NB4 (cell line): ENCODE data around the gene SERPINF2.

Experiments
- DNase-seq: peaks from one replicate; pipeline ENCODE4 v3.0.0; 2010; ENCODE audit warnings: low read depth
- H3K4me3 ChIP-seq: one replicate; pipeline ENCODE4 v1.5.1; 2011; ENCODE audit warnings: mild to moderate bottlenecking, low read depth, low read length, moderate library complexity
- CTCF ChIP-seq: IDR thresholded peaks from one replicate; pipeline ENCODE4 v1.5.1; 2012; ENCODE audit warnings: low read depth, low read length
- MAX ChIP-seq: IDR thresholded peaks from 2 replicates; pipeline ENCODE4 v1.6.1; 2011; ENCODE audit warnings: low read depth, low read length
- MYC ChIP-seq: IDR thresholded peaks from 2 replicates; pipeline ENCODE4 v1.6.1; 2011; ENCODE audit warnings: low read depth, low read length
- POLR2A ChIP-seq: IDR thresholded peaks from 2 replicates; pipeline ENCODE4 v1.6.1; 2011; ENCODE audit warnings: mild to moderate bottlenecking; ENCODE audit not compliant: insufficient read length; ENCODE audit errors: extremely low read depth

Gene SERPINF2

DNA sequence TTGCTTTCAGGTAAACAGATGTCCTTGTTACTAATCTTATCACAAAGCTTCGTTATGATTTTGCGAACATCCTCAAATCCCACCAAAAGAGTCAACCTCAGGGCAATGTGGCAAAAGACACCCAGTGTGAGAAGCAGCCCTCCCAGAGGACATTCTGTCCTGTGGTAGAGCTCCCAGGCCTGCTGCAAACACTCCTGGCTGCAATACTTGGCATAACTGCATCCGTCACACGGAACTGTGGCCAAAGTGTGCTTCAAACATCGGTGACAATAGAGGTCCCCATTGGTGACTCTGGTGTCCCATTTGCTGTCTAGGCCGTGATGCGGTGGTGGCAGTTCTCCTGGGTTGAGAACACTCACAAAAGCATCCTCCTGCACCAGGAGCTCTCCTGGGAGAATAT is 57.6 kb downstream of the SERPINF2 start:
- no peak for DNase-seq
- H3K4me3 ChIP-seq, result no peak overlapping the region
- no peak for TF ChIP-seq CTCF
- no peak for TF ChIP-seq MYC
- TF ChIP-seq MAX, result no peak
- no peak for TF ChIP-seq POLR2A

DNA sequence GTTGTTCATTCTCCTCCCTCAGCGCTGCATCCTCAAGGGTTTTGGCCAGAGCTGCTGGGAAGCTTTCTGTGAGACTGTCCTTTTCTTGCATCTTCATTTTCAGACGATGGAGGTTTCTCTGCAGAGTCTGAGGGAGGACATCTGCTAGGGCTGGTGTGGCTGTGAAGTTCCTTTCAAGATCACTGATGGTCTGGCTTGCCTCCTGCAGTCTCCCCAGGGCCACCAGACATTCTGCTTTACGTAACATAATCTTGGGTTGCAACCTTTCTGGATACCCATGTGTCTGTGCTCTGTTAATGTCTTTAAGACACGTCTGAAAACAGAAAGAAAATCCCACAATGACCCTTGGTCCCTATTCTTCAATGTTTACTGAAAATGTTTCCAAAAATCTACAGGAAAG is 58.0 kb downstream of the SERPINF2 start:
- TF ChIP-seq POLR2A, result no peak
- no peak for TF ChIP-seq CTCF
- TF ChIP-seq MYC, result no peak
- TF ChIP-seq MAX, result no peak
- no peak overlapping the region for H3K4me3 ChIP-seq
- no peak for DNase-seq

DNA sequence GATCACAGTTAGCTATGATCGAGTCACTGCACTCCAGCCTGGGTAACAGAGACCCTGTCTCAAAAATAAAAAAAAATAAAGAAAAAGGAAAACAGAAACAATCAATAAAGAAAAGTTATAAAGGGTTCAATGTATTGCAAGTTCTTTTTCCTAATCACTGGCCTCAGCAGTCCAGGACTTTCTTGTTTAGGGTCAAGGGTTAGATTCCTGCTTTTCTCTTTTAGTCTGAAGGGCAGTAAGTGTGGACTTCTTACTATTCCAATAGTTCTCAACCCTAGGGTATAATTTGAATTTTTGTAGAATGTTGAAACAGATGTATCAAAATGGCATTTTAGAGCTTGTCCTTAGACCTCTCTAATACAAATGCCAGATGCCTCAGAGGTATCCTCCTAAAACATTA is 59.8 kb downstream of the SERPINF2 start:
- H3K4me3 ChIP-seq, result no peak overlapping the region

DNA sequence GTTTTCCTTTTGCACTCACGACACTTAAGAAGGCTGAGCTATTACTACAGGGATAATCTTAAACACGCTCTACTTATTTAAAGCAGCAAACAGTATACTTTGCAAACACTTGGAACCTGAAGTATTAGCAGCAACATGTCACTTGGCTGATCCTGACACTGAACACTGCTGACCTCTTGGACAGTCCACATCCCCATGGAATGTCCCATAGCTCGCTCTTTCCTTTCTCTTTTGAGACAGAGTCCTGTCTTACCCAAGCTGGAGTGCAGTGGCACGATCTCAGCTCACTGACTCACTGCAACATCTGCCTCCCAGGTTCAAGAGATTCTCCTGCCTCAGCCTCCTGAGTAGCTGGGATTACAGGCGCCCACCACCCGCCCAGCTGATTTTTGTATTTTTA is 60.6 kb downstream of the SERPINF2 start:
- no peak for DNase-seq
- no peak for TF ChIP-seq CTCF
- no peak for TF ChIP-seq MAX
- no peak for TF ChIP-seq POLR2A
- no peak for TF ChIP-seq MYC
- H3K4me3 ChIP-seq, result no peak overlapping the region

More for the DNA sequence above, 59.8 kb downstream of the SERPINF2 start:
- TF ChIP-seq MAX (no peak), POLR2A (no peak), MYC (no peak), CTCF (no peak)
- no peak for DNase-seq
